ENCODE measurements around the gene FAM193B. TPM values are rescaled to one million over a fixed set of nuclear protein-coding genes. Genes with fewer than 3 reads are reported as not detected.

The FAM193B gene
- total and polyA plus RNA-seq, 8 donors = 30.1 to 519 (median 45.0) TPM

GRCh38 chr5:177590406-177590805 is 36.0 kb upstream of the FAM193B start:
- Histone ChIP-seq H3K36me3 (peaks cover 0 to 21% (median 14%) of the 10 kb centered on the region in 3 donors), H3K9me3 (no peaks in the 10 kb centered on the region), H3K27ac (no peak overlapping the region), H3K4me1 (peaks cover 0 to 15% (median 6%) of the 10 kb centered on the region in 3 donors), H3K27me3 (no peaks in the 10 kb centered on the region), H3K4me3 (no peak overlapping the region)
- WGBS, 2 donors = 77 to 78% methylated on average over 1 of the region's 1 CpG
- FAIRE-seq (no peak), DNase-seq (no peak), ATAC-seq (no peak)
- no peak for TF ChIP-seq CTCF (IDR thresholded peaks at IDR 0.05)
- intact Hi-C loops (cut with DNase I) = no loop called here

- Histone ChIP-seq H3K4me3 (no peak overlapping the region), H3K27ac (no peak overlapping the region), H3K27me3 (no peaks in the 10 kb centered on the region), H3K36me3 (peaks cover 0 to 2% (median 0%) of the 10 kb centered on the region in 3 donors), H3K9me3 (no peaks in the 10 kb centered on the region), H3K4me1 (peaks cover 0 to 8% (median 4%) of the 10 kb centered on the region in 3 donors)
- intact Hi-C loops (cut with DNase I) = no loop called here
- WGBS, 2 donors = 22 to 28% methylated on average over 13 of the region's 13 CpGs
- DNase-seq (no peak), ATAC-seq (peak in 1 of 4 donors; percentile 3), FAIRE-seq (no peak)
- no peak for TF ChIP-seq CTCF (IDR thresholded peaks at IDR 0.05)
Measured at GRCh38 chr5:177588413-177588909, 34.1 kb upstream of the FAM193B start.

GRCh38 chr5:177578316-177578715 is 24.0 kb upstream of the FAM193B start:
- H3K27ac ChIP-seq = no peak overlapping the region
- H3K4me3 ChIP-seq = no peak overlapping the region
- no peaks in the 10 kb centered on the region for H3K36me3 ChIP-seq
- no peak for DNase-seq
- 87 to 89% methylated on average over 8 of the region's 8 CpGs for WGBS, 2 donors
- H3K27me3 ChIP-seq = no peaks in the 10 kb centered on the region
- TF ChIP-seq CTCF (IDR thresholded peaks at IDR 0.05) = no peak
- intact Hi-C loops (cut with DNase I) = no loop called here
- ATAC-seq = no peak
- no peaks in the 10 kb centered on the region for H3K9me3 ChIP-seq
- no peak for FAIRE-seq
- H3K4me1 ChIP-seq = no peaks in the 10 kb centered on the region

- ATAC-seq (no peak), FAIRE-seq (no peak)
- TF ChIP-seq CTCF (IDR thresholded peaks at IDR 0.05) = no peak
Measured at GRCh38 chr5:177576169-177576568, 21.8 kb upstream of the FAM193B start.

GRCh38 chr5:177575488-177575887 is 21.1 kb upstream of the FAM193B start:
- DNase-seq (no peak), FAIRE-seq (no peak), ATAC-seq (no peak)
- Histone ChIP-seq H3K27me3 (no peaks in the 10 kb centered on the region), H3K36me3 (no peaks in the 10 kb centered on the region), H3K9me3 (no peaks in the 10 kb centered on the region), H3K27ac (no peak overlapping the region), H3K4me1 (no peaks in the 10 kb centered on the region), H3K4me3 (no peak overlapping the region)
- WGBS, 2 donors = 63 to 94% methylated on average over 1 of the region's 1 CpG
- no peak for TF ChIP-seq CTCF (IDR thresholded peaks at IDR 0.05)
- intact Hi-C loops (cut with DNase I) = no loop called here

More at GRCh38 chr5:177576169-177576568, 21.8 kb upstream of the FAM193B start:
- Histone ChIP-seq H3K27me3 (no peaks in the 10 kb centered on the region), H3K9me3 (no peaks in the 10 kb centered on the region), H3K36me3 (no peaks in the 10 kb centered on the region), H3K4me3 (no peak overlapping the region), H3K4me1 (no peaks in the 10 kb centered on the region), H3K27ac (no peak overlapping the region)
- no peak for DNase-seq
- WGBS, 2 donors = 69 to 82% methylated on average over 10 of the region's 10 CpGs
- intact Hi-C loops (cut with DNase I) = no loop called here
